HEK293 (cell line): Measurements from ENCODE around the gene OSTC.

ENCODE experiments used
- CTCF ChIA-PET: fragments of 350-600 bp; formaldehyde crosslinking; extraction: SDS; loops from one replicate; lab custom pipeline; 2021; ENCODE audit warnings: antibody characterized with exemption; lab: Yijun Ruan, JAX
- POLR2A ChIA-PET: fragments of 300-600 bp; formaldehyde crosslinking; extraction: SDS; loops from one replicate; lab custom pipeline; 2020; ENCODE audit warnings: antibody characterized with exemption, inconsistent platforms; lab: Yijun Ruan, JAX
- H3K27ac ChIP-seq: fragments of 200-500 bp; sonication (Bioruptor generic); 2 replicates; pipeline ENCODE4 v1.5.1; 2014; ENCODE audit warnings: low read depth, low read length, control low read depth, inconsistent platforms; ENCODE audit errors: extremely low read depth
- H3K36me3 ChIP-seq, 2 experiments: fragments of 200-500 bp in 1 of 2; sonication (Bioruptor generic) in 1 of 2; 1 replicate in 1 of 2; 2 replicates in 1 of 2; pipeline ENCODE4 v1.5.1; 2014 to 2017; ENCODE audit warnings: inconsistent platforms in 2 of 2, low read length in 2 of 2; ENCODE audit not compliant: control insufficient read depth in 2 of 2, insufficient read depth in 1 of 2
- H3K4me1 ChIP-seq: fragments of 200-500 bp; sonication (Bioruptor generic); 2 replicates; pipeline ENCODE4 v1.5.1; 2014; ENCODE audit warnings: mild to moderate bottlenecking, low read length, inconsistent platforms; ENCODE audit not compliant: control insufficient read depth, insufficient read depth
- H3K4me3 ChIP-seq: 2 replicates; pipeline ENCODE4 v1.5.1; 2011; ENCODE audit warnings: low read depth, mild to moderate bottlenecking, control low read depth, low read length, moderate library complexity
- H3K9me3 ChIP-seq: fragments of 200-500 bp; sonication (Bioruptor generic); 2 replicates; pipeline ENCODE4 v1.5.1; 2014; ENCODE audit warnings: low read depth, low read length, inconsistent platforms; ENCODE audit not compliant: control insufficient read depth, insufficient read depth
- GLI4 ChIP-seq: fragments of 450-650 bp; formaldehyde crosslinking; IDR thresholded peaks from 2 replicates; pipeline ENCODE4 v1.5.1; 2016; ENCODE audit warnings: missing biosample characterization, missing genetic modification characterization
- KLF8 ChIP-seq: fragments of 450-650 bp; formaldehyde crosslinking; IDR thresholded peaks from 2 replicates; pipeline ENCODE4 v1.5.1; 2016; ENCODE audit warnings: missing biosample characterization, missing genetic modification characterization
- KLF9 ChIP-seq: fragments of 450-650 bp; formaldehyde crosslinking; IDR thresholded peaks from 2 replicates; pipeline ENCODE4 v1.5.1; 2016; ENCODE audit warnings: missing biosample characterization, missing genetic modification characterization, low read depth
- PRDM1 ChIP-seq: fragments of 450-650 bp; formaldehyde crosslinking; IDR thresholded peaks from 2 replicates; pipeline ENCODE4; 2016; ENCODE audit warnings: missing biosample characterization, missing genetic modification characterization
- PRDM4 ChIP-seq: fragments of 450-650 bp; formaldehyde crosslinking; IDR thresholded peaks from 2 replicates; pipeline ENCODE4 v1.5.1; 2017; ENCODE audit warnings: missing biosample characterization, missing genetic modification characterization
- WT1 ChIP-seq: fragments of 450-650 bp; formaldehyde crosslinking; IDR thresholded peaks from 2 replicates; pipeline ENCODE4 v1.5.1; 2016; ENCODE audit warnings: missing biosample characterization, missing genetic modification characterization
- YY1 ChIP-seq: fragments of 450-650 bp; formaldehyde crosslinking; IDR thresholded peaks from 2 replicates; pipeline ENCODE4 v1.5.1; 2018; ENCODE audit warnings: missing biosample characterization, missing genetic modification characterization
- ZBTB20 ChIP-seq: fragments of 450-650 bp; formaldehyde crosslinking; IDR thresholded peaks from 2 replicates; pipeline ENCODE4 v1.5.1; 2016; ENCODE audit warnings: missing biosample characterization, missing genetic modification characterization
- ZBTB26 ChIP-seq: fragments of 450-650 bp; formaldehyde crosslinking; optimal IDR thresholded peaks from 2 replicates; pipeline ENCODE3; 2016; ENCODE audit warnings: missing biosample characterization, mild to moderate bottlenecking, missing genetic modification characterization
- ZFP69B ChIP-seq: fragments of 450-650 bp; formaldehyde crosslinking; IDR thresholded peaks from 2 replicates; pipeline ENCODE4 v1.5.1; 2016; ENCODE audit warnings: missing biosample characterization, missing genetic modification characterization
- ZNF26 ChIP-seq: fragments of 450-650 bp; formaldehyde crosslinking; IDR thresholded peaks from 2 replicates; pipeline ENCODE4 v1.5.1; 2016; ENCODE audit warnings: missing biosample characterization, missing genetic modification characterization
- ZNF266 ChIP-seq: fragments of 450-650 bp; formaldehyde crosslinking; IDR thresholded peaks from 2 replicates; pipeline ENCODE4 v1.5.1; 2016; ENCODE audit warnings: missing biosample characterization, missing genetic modification characterization, low read depth
- ZNF514 ChIP-seq: fragments of 450-650 bp; formaldehyde crosslinking; IDR thresholded peaks from 2 replicates; pipeline ENCODE4 v1.5.1; 2016; ENCODE audit warnings: missing biosample characterization, missing genetic modification characterization
- ZNF624 ChIP-seq: fragments of 450-650 bp; formaldehyde crosslinking; IDR thresholded peaks from 2 replicates; pipeline ENCODE4 v1.5.1; 2017; ENCODE audit warnings: missing biosample characterization, missing genetic modification characterization
- ZNF747 ChIP-seq: fragments of 450-650 bp; formaldehyde crosslinking; IDR thresholded peaks from 2 replicates; pipeline ENCODE4 v1.5.1; 2016; ENCODE audit warnings: missing biosample characterization, missing genetic modification characterization
- ZNF76 ChIP-seq: fragments of 450-650 bp; formaldehyde crosslinking; IDR thresholded peaks from 2 replicates; pipeline ENCODE4; 2016; ENCODE audit warnings: low read depth, missing biosample characterization, missing genetic modification characterization, borderline replicate concordance
- ZNF785 ChIP-seq: fragments of 450-650 bp; formaldehyde crosslinking; IDR thresholded peaks from 2 replicates; pipeline ENCODE4 v1.5.1; 2016; ENCODE audit warnings: missing biosample characterization, missing genetic modification characterization
- ZSCAN18 ChIP-seq: fragments of 450-650 bp; formaldehyde crosslinking; IDR thresholded peaks from 2 replicates; pipeline ENCODE4 v1.5.1; 2016; ENCODE audit warnings: missing biosample characterization, missing genetic modification characterization
- TF ChIP-seq, protein P1 (sequence below): fragments of 450-650 bp; formaldehyde crosslinking; IDR thresholded peaks from 2 replicates; pipeline ENCODE4 v1.5.1; 2016; ENCODE audit warnings: missing biosample characterization, missing genetic modification characterization, borderline replicate concordance

OSTC gene

DNA sequence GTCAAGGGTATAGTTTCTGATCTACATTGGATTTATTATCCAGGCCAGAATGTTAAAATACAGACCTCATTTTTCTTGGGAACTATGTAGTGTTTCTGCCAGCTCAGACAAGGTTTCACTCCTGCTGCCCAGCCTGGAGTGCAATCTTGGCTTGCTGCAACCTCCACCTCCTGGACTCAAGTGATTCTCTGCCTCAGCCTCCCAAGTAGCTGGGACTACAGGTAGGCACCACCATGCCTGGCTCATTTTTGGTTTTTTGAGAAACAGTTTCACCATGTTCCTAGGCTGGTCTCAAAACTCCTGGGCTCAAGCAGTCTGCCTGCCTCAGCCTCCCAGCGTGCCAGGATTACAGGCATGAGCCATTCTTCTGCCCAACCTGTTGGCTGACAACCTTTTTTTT lies 24.3 kb upstream of the OSTC start (continued):
- no peak for TF ChIP-seq ZNF26
- no peak for TF ChIP-seq ZNF266
- no peak for TF ChIP-seq KLF8 (tag by site-specific recombination)
- no peak for TF ChIP-seq WT1
- no peak for TF ChIP-seq ZNF514 (tag by site-specific recombination)
- no peak for TF ChIP-seq ZNF747
- TF ChIP-seq, protein P1, sequence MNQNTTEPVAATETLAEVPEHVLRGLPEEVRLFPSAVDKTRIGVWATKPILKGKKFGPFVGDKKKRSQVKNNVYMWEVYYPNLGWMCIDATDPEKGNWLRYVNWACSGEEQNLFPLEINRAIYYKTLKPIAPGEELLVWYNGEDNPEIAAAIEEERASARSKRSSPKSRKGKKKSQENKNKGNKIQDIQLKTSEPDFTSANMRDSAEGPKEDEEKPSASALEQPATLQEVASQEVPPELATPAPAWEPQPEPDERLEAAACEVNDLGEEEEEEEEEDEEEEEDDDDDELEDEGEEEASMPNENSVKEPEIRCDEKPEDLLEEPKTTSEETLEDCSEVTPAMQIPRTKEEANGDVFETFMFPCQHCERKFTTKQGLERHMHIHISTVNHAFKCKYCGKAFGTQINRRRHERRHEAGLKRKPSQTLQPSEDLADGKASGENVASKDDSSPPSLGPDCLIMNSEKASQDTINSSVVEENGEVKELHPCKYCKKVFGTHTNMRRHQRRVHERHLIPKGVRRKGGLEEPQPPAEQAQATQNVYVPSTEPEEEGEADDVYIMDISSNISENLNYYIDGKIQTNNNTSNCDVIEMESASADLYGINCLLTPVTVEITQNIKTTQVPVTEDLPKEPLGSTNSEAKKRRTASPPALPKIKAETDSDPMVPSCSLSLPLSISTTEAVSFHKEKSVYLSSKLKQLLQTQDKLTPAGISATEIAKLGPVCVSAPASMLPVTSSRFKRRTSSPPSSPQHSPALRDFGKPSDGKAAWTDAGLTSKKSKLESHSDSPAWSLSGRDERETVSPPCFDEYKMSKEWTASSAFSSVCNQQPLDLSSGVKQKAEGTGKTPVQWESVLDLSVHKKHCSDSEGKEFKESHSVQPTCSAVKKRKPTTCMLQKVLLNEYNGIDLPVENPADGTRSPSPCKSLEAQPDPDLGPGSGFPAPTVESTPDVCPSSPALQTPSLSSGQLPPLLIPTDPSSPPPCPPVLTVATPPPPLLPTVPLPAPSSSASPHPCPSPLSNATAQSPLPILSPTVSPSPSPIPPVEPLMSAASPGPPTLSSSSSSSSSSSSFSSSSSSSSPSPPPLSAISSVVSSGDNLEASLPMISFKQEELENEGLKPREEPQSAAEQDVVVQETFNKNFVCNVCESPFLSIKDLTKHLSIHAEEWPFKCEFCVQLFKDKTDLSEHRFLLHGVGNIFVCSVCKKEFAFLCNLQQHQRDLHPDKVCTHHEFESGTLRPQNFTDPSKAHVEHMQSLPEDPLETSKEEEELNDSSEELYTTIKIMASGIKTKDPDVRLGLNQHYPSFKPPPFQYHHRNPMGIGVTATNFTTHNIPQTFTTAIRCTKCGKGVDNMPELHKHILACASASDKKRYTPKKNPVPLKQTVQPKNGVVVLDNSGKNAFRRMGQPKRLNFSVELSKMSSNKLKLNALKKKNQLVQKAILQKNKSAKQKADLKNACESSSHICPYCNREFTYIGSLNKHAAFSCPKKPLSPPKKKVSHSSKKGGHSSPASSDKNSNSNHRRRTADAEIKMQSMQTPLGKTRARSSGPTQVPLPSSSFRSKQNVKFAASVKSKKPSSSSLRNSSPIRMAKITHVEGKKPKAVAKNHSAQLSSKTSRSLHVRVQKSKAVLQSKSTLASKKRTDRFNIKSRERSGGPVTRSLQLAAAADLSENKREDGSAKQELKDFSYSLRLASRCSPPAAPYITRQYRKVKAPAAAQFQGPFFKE (tag by site-specific recombination), result no peak
- TF ChIP-seq ZBTB20 (tag by site-specific recombination), result no peak

- Histone ChIP-seq H3K4me3 (no peak overlapping the region), H3K27ac (no peak overlapping the region), H3K9me3 (no peaks in the 10 kb centered on the region), H3K36me3 (peaks cover 69 to 99% of the 10 kb centered on the region in 2 experiments), H3K4me1 (no peaks in the 10 kb centered on the region)
- ChIA-PET POLR2A (interaction anchor here (0.5 kb wide), 1 partner anchor 35 kb away, joined by 4 read pairs; no protein-coding TSS in a partner anchor), CTCF (no interaction called here)
- TF ChIP-seq YY1 (tag by site-specific recombination), result no peak
- no peak for TF ChIP-seq ZNF76 (tag by site-specific recombination)
- TF ChIP-seq ZNF785 (tag by site-specific recombination), result no peak
- TF ChIP-seq ZFP69B (tag by site-specific recombination), result no peak
- TF ChIP-seq ZBTB26 (tag by site-specific recombination), result no peak
- no peak for TF ChIP-seq GLI4
- TF ChIP-seq PRDM1, result no peak
- no peak for TF ChIP-seq KLF9 (tag by site-specific recombination)
- no peak for TF ChIP-seq PRDM4
- no peak for TF ChIP-seq ZNF624 (tag by site-specific recombination)
- no peak for TF ChIP-seq KLF8 (tag by site-specific recombination)
- TF ChIP-seq ZSCAN18 (tag by site-specific recombination), result no peak
Measured at GRCh38 chr4:108628411-108628810, 22.0 kb upstream of the OSTC start.
